HepG2 (cell line): ENCODE results near the gene ANKRD61. TPM values are rescaled to one million over a fixed set of nuclear protein-coding genes. Genes with fewer than 3 reads are reported as not detected.
A peak's percentile ranks its signal among the peaks of the same experiment; 100 is the strongest.

Experiments
- ATAC-seq: fragments of 200-7000 bp; cut with Tn5 transposase; 3 replicates; pipeline ENCODE4 v1.9.1; 2020; ENCODE audit warnings: mild to moderate bottlenecking, moderate library complexity
- BruUV-seq: library from RNA; stranded (reverse); fragments of 400-500 nt; replicated peaks from 2 replicates; lab custom pipeline; 2021; lab: Mats Ljungman, UMichigan
- CTCF ChIA-PET: fragments of 300-600 bp; formaldehyde crosslinking; extraction: SDS; loops from one replicate; lab custom pipeline; 2021; ENCODE audit warnings: low total read pairs, inconsistent platforms, low intra/inter-chr PET ratio; lab: Yijun Ruan, JAX
- POLR2A ChIA-PET: fragments of 350-600 bp; sonication (Branson Sonifier 250); formaldehyde crosslinking; loops from one replicate; lab custom pipeline; 2020; ENCODE audit warnings: antibody characterized with exemption, inconsistent platforms; lab: Yijun Ruan, JAX
- DNase-seq: peaks from one replicate; pipeline ENCODE4 v3.0.0-alpha.2; 2015; ENCODE audit warnings: low spot score
- FAIRE-seq: peaks from 3 replicates; lab custom pipeline; 2011; peaks lifted over from hg19 to GRCh38; lab: Jason Lieb, UNC
- H2AFZ ChIP-seq: one replicate; pipeline ENCODE4 v1.6.1; 2011; ENCODE audit warnings: low read length, inconsistent platforms
- H3K27ac ChIP-seq: fragments of 300-600 bp; 3 replicates; pipeline ENCODE4 v1.8.0; 2011; ENCODE audit warnings: mixed run types, mild to moderate bottlenecking, mixed read lengths, low read length, inconsistent platforms; ENCODE audit not compliant: insufficient read depth; ENCODE audit errors: extremely low read length
- H3K27me3 ChIP-seq, 2 experiments: fragments of 200-600 bp in 1 of 2; 2 replicates in 1 of 2; 3 replicates in 1 of 2; pipeline versions ENCODE4 v1.6.0 to v1.8.0; 2011; ENCODE audit warnings: low read length in 2 of 2, mild to moderate bottlenecking in 2 of 2, moderate library complexity in 2 of 2, inconsistent platforms in 1 of 2; ENCODE audit not compliant: insufficient read depth in 2 of 2, control insufficient read depth in 1 of 2
- H3K36me3 ChIP-seq, 2 experiments: fragments of 200-600 bp in 1 of 2; replicated peaks in 1 of 2; 2 replicates in 1 of 2; 3 replicates in 1 of 2; pipeline versions ENCODE4 v1.5.1 to v1.8.0; 2011; ENCODE audit warnings: low read length in 2 of 2, inconsistent platforms in 1 of 2; ENCODE audit not compliant: insufficient read depth in 2 of 2, control insufficient read depth in 1 of 2
- H3K4me1 ChIP-seq: 2 replicates; pipeline ENCODE4 v1.5.1; 2012; ENCODE audit warnings: low read length, inconsistent platforms; ENCODE audit not compliant: insufficient read depth
- H3K4me2 ChIP-seq: 2 replicates; pipeline ENCODE4 v1.6.0; 2011; ENCODE audit warnings: low read depth, low read length, inconsistent platforms
- H3K4me3 ChIP-seq, 3 experiments: fragments of 200-600 bp in 1 of 3; sonication (generic), shearing (Covaris generic) in 1 of 3; replicated peaks in 1 of 3; 2 replicates each; pipeline ENCODE4 v1.5.1; 2011 to 2016; ENCODE audit warnings: low read length in 3 of 3, inconsistent platforms in 2 of 3, low read depth in 2 of 3, mild to moderate bottlenecking in 2 of 3, control low read depth in 1 of 3, mixed read lengths in 1 of 3; ENCODE audit not compliant: insufficient read depth in 1 of 3
- H3K79me2 ChIP-seq: one replicate; pipeline ENCODE4 v1.6.1; 2011; ENCODE audit warnings: low read length, inconsistent platforms; ENCODE audit not compliant: insufficient read depth
- H3K9ac ChIP-seq: 2 replicates; pipeline ENCODE4 v1.6.0; 2011; ENCODE audit warnings: mild to moderate bottlenecking, low read depth, low read length, inconsistent platforms; ENCODE audit not compliant: insufficient read depth
- H3K9me3 ChIP-seq: 2 replicates; pipeline ENCODE4 v1.5.1; 2012; ENCODE audit warnings: mild to moderate bottlenecking, low read length
- H4K20me1 ChIP-seq: 2 replicates; pipeline ENCODE4 v1.6.0; 2011; ENCODE audit warnings: inconsistent platforms, mild to moderate bottlenecking, low read length, moderate library complexity; ENCODE audit not compliant: insufficient read depth
- BCL6 ChIP-seq: IDR thresholded peaks from 2 replicates; pipeline ENCODE4 v1.6.1; 2016; ENCODE audit warnings: missing genetic modification reagents, missing compliant biosample characterization
- DBP ChIP-seq: sonication (generic); formaldehyde crosslinking; IDR thresholded peaks from 2 replicates; pipeline ENCODE4 v1.4.0; 2020; ENCODE audit warnings: missing genetic modification reagents; ENCODE audit errors: not compliant biosample characterization
- E2F5 ChIP-seq: sonication (generic); formaldehyde crosslinking; conservative IDR thresholded peaks from 2 replicates; pipeline ENCODE4 v1.4.0; 2020; ENCODE audit warnings: missing genetic modification reagents
- GATAD1 ChIP-seq: IDR thresholded peaks from 2 replicates; pipeline ENCODE4 v1.6.1; 2016; ENCODE audit warnings: missing genetic modification reagents, missing compliant biosample characterization
- HMG20A ChIP-seq: IDR thresholded peaks from 2 replicates; pipeline ENCODE4 v1.6.1; 2016; ENCODE audit warnings: borderline replicate concordance
- MAFF ChIP-seq: IDR thresholded peaks from 2 replicates; pipeline ENCODE4 v1.6.1; 2011; ENCODE audit warnings: low read depth, low read length, improper control_type of control experiment
- MAFG ChIP-seq: sonication (generic); formaldehyde crosslinking; IDR thresholded peaks from 2 replicates; pipeline ENCODE4 v1.5.1; 2020; ENCODE audit warnings: mild to moderate bottlenecking, missing genetic modification reagents
- NR2F6 ChIP-seq, 2 experiments: IDR thresholded peaks; 2 replicates each; pipeline ENCODE4 v1.6.1; 2016; ENCODE audit warnings: antibody characterized with exemption in 1 of 2, mild to moderate bottlenecking in 1 of 2
- PCBP1 ChIP-seq: fragments of 200-400 bp; formaldehyde crosslinking; IDR thresholded peaks from 2 replicates; pipeline ENCODE4 v1.6.1; 2017; ENCODE audit warnings: mild to moderate bottlenecking, low read depth, low read length, borderline replicate concordance
- PITX1 ChIP-seq: sonication (generic); formaldehyde crosslinking; IDR thresholded peaks from 2 replicates; pipeline ENCODE4 v1.5.1; 2020; ENCODE audit warnings: mild to moderate bottlenecking, missing genetic modification reagents
- PLRG1 ChIP-seq: fragments of 450-650 bp; conservative IDR thresholded peaks from 2 replicates; pipeline ENCODE4 v1.6.1; 2016
- SOX13 ChIP-seq, 3 experiments: fragments of 450-650 bp in 1 of 3; sonication (generic) in 1 of 3; formaldehyde crosslinking in 1 of 3; IDR thresholded peaks in 2 of 3; conservative IDR thresholded peaks in 1 of 3; 2 replicates each; pipeline versions ENCODE4 v1.5.0 to v1.6.1; 2016 to 2020; ENCODE audit warnings: antibody characterized with exemption in 1 of 3, mild to moderate bottlenecking in 1 of 3, missing compliant biosample characterization in 1 of 3, missing genetic modification reagents in 1 of 3, moderate library complexity in 1 of 3
- TCF12 ChIP-seq, 2 experiments: fragments of 450-650 bp in 1 of 2; sonication (generic) in 1 of 2; formaldehyde crosslinking in 1 of 2; IDR thresholded peaks; 2 replicates each; pipeline versions ENCODE4 v1.6.1 to v1.8.0; 2017 to 2022; ENCODE audit warnings: antibody characterized with exemption in 1 of 2, mild to moderate bottlenecking in 1 of 2, missing genetic modification reagents in 1 of 2, moderate library complexity in 1 of 2
- ZFX ChIP-seq: sonication (generic); formaldehyde crosslinking; IDR thresholded peaks from 2 replicates; pipeline ENCODE4 v1.4.0; 2020; ENCODE audit warnings: mild to moderate bottlenecking, low read depth, missing genetic modification reagents, moderate library complexity
- ZNF121 ChIP-seq: sonication (generic); formaldehyde crosslinking; IDR thresholded peaks from 2 replicates; pipeline ENCODE4 v1.5.0; 2020; ENCODE audit warnings: mild to moderate bottlenecking, missing genetic modification reagents
- ZNF264 ChIP-seq: sonication (generic); formaldehyde crosslinking; IDR thresholded peaks from 2 replicates; pipeline ENCODE4 v1.4.0; 2020; ENCODE audit warnings: missing genetic modification reagents
- ZNF337 ChIP-seq: sonication (generic); formaldehyde crosslinking; IDR thresholded peaks from 2 replicates; pipeline ENCODE4 v1.5.1; 2020; ENCODE audit warnings: missing genetic modification reagents, low read depth, mild to moderate bottlenecking, borderline replicate concordance
- ZNF556 ChIP-seq: sonication (generic); formaldehyde crosslinking; IDR thresholded peaks from 2 replicates; pipeline ENCODE4 v1.4.0; 2020; ENCODE audit warnings: mild to moderate bottlenecking, missing genetic modification reagents, borderline replicate concordance
- ZNF563 ChIP-seq: sonication (generic); formaldehyde crosslinking; IDR thresholded peaks from 2 replicates; pipeline ENCODE4 v1.8.0; 2022; ENCODE audit warnings: mild to moderate bottlenecking, moderate library complexity, missing genetic modification reagents
- ZNF644 ChIP-seq: IDR thresholded peaks from 2 replicates; pipeline ENCODE4 v1.6.1; 2016; ENCODE audit warnings: low read depth
- ZNF749 ChIP-seq: sonication (generic); formaldehyde crosslinking; IDR thresholded peaks from 2 replicates; pipeline ENCODE4 v1.8.0; 2022; ENCODE audit warnings: mild to moderate bottlenecking, missing genetic modification reagents, moderate library complexity, borderline replicate concordance
- WGBS: methylation state at CpG from one replicate; pipeline ENCODE4 v1.1.6; 2017; ENCODE audit warnings: low lambda C conversion rate; 5-methylcytosine and 5-hydroxymethylcytosine counted together
- in situ Hi-C: cut with HindIII; loops from 2 replicates; pipeline ENCODE4 v1.10.0; 2017; ENCODE audit warnings: low pct_unique_long_range_greater_than_20kb; ENCODE audit not compliant: extremely low pct_ligation_motif_present
- intact Hi-C: fragments of 100-400 bp; cut with micrococcal nuclease; formaldehyde crosslinking; loops from one replicate; pipeline ENCODE4 v1.10.0; 2022; ENCODE audit not compliant: unreplicated experiment
- polyA plus RNA-seq, 8 experiments: library from polyadenylated mRNA; depleted of rRNA in 3 of 8; stranded (reverse) in 7 of 8; unstranded in 1 of 8; fragments of >200 nt; fragmentation: Illumina TruSeq in 4 of 8; extraction: Trizol in 4 of 8; gene quantifications; 2 replicates each; pipeline versions ENCODE4 v1.2.1 to v1.2.3, GENCODE V29; 2011 to 2016; ENCODE audit warnings: low read depth in 4 of 8, missing spikeins in 1 of 8, mixed read lengths in 1 of 8; ENCODE audit not compliant: insufficient read depth in 1 of 8
- total RNA-seq, 5 experiments: library from RNA; depleted of rRNA; stranded (reverse); fragments of >200 nt; fragmentation: Illumina TruSeq; extraction: Trizol; gene quantifications; 2 replicates each; pipeline ENCODE4 v1.2.3, GENCODE V29; 2016; ENCODE audit warnings: low read depth in 1 of 5

The ANKRD61 gene
- total and polyA plus RNA-seq, 2 of the 13 experiments (the other 11 are each of a cell fraction or from before 2014, with no cell fraction given): 0.13 TPM; not detected in 1

- no peaks in the 10 kb centered on the region for H3K9me3 ChIP-seq
- H2AFZ ChIP-seq: no peak within 1 kb of the TSS
- peak within 1 kb of the TSS; percentile 95 for H3K4me2 ChIP-seq
- intact Hi-C loops (no loop called here), in situ Hi-C loops (loop anchor here (10.0 kb wide), 1 partner anchor 316 kb away; no protein-coding TSS in a partner anchor)
- no peaks in the 10 kb centered on the region for H4K20me1 ChIP-seq
- ATAC-seq (peak; percentile 94), FAIRE-seq (peak; percentile 92), DNase-seq (peak; percentile 99)
- H3K79me2 ChIP-seq: peaks cover 36% of the 10 kb centered on the region
- TSS peak; percentile 91 for BruUV-seq
- H3K27me3 ChIP-seq: no peaks in the 10 kb centered on the region; a peak in 1 of 5 replicates
- ChIA-PET CTCF (no interaction called here), POLR2A (interaction anchor here (0.6 to 2.8 kb wide), 22 partner anchors 10 to 562 kb away, joined by 3 to 21 read pairs (median 4); no protein-coding TSS in a partner anchor)
- H3K4me3 ChIP-seq: peak within 1 kb of the TSS; percentile 73 to 88 (median 75)
- H3K4me1 ChIP-seq: peaks cover 41% of the 10 kb centered on the region
- peak within 1 kb of the TSS; percentile 87 for H3K9ac ChIP-seq
- peaks cover 4% of the 10 kb centered on the region in 2 experiments; a peak in 3 of 5 replicates for H3K36me3 ChIP-seq
- peak within 1 kb of the TSS; percentile 89 for H3K27ac ChIP-seq
- 2% methylated on average over 59 of the region's 84 CpGs for WGBS
- TF ChIP-seq MAFG (CRISPR knock-in tag) (peak; percentile 84), PLRG1 (no peak), ZNF749 (CRISPR knock-in tag) (peak; percentile 100), E2F5 (peak; percentile 81), ZNF337 (peak; percentile 100), NR2F6 (IDR thresholded peaks at IDR 0.05) (peak; percentile 84), NR2F6 (CRISPR knock-in tag; IDR thresholded peaks at IDR 0.05) (peak; percentile 89), PCBP1 (no peak), BCL6 (CRISPR knock-in tag) (peak; percentile 69), ZFX (CRISPR knock-in tag) (peak; percentile 99), HMG20A (CRISPR knock-in tag) (peak; percentile 47; the same call in 1 of the 2 replicates), ZNF644 (CRISPR knock-in tag) (no peak), ZNF556 (CRISPR knock-in tag) (peak; percentile 84; the same call in 1 of the 2 replicates), ZNF264 (peak; percentile 97), MAFF (no peak), DBP (peak; percentile 94), ZNF121 (peak; percentile 74), SOX13 (IDR thresholded peaks at IDR 0.05) (no peak; the same call in 1 of the 2 replicates), SOX13 (CRISPR knock-in tag; conservative IDR thresholded peaks at IDR 0.05 in 1 of 2, IDR thresholded peaks at IDR 0.05 in 1 of 2) (peak; percentile 20 to 67; a peak in 1 of 4 replicates), PITX1 (CRISPR knock-in tag) (peak; percentile 85), ZNF563 (CRISPR knock-in tag) (peak; percentile 100), GATAD1 (CRISPR knock-in tag) (peak; percentile 86), TCF12 (IDR thresholded peaks at IDR 0.05) (no peak), TCF12 (CRISPR knock-in tag; IDR thresholded peaks at IDR 0.05) (no peak; the same call in none of the 2 replicates)
These were observed 22.2 kb upstream of the ANKRD61 start, which contains the start of the genes AIMP2 and PMS2 for GRCh38 chr7:6008668-6009611. TSS of gene AIMP2 (plus strand) at chr7:6009272. CDS start at chr7:6009364, 92 bp downstream. TSS of gene PMS2 (minus strand) at chr7:6009049. CDS start at chr7:6009019, 30 bp downstream.
